A673 (cell line): ENCODE results near the gene FAM149A.

Experiments used
- EZH2 ChIP-seq: fragments of 200-600 bp; sonication (generic); IDR thresholded peaks from 2 replicates; pipeline ENCODE4 v1.6.1; 2017; ENCODE audit warnings: borderline replicate concordance, low read depth, mild to moderate bottlenecking, mixed read lengths, antibody characterized with exemption, low read length; ENCODE audit not compliant: poor library complexity, severe bottlenecking
- TF ChIP-seq, protein P1 (sequence below): fragments of 300-800, 200-600 bp; sonication (generic); conservative IDR thresholded peaks from 2 replicates; pipeline ENCODE4 v1.5.1; 2017; ENCODE audit warnings: low read depth, mild to moderate bottlenecking, antibody characterized with exemption, low read length, moderate library complexity, mixed read lengths

DNA sequence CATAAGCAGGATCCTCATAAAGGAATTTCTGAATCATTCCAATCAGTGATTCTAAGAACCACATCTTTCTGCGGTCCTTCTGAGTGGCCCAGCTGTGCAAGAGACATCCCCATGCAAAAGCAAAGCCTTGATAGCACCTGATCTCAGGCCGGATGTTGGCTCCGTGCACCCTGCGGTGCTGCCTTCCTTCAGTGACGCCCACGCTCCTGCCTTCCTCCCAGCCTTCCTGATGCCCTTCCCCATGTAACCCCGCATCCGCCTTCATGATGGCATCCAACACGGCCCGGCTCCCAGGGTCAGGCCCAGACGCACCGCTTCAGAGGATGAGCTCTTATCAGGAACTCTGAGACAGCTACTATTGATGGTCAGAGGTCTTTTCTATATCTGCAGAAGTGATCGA lies 66.5 kb downstream of the FAM149A start:
- TF ChIP-seq, protein P1, sequence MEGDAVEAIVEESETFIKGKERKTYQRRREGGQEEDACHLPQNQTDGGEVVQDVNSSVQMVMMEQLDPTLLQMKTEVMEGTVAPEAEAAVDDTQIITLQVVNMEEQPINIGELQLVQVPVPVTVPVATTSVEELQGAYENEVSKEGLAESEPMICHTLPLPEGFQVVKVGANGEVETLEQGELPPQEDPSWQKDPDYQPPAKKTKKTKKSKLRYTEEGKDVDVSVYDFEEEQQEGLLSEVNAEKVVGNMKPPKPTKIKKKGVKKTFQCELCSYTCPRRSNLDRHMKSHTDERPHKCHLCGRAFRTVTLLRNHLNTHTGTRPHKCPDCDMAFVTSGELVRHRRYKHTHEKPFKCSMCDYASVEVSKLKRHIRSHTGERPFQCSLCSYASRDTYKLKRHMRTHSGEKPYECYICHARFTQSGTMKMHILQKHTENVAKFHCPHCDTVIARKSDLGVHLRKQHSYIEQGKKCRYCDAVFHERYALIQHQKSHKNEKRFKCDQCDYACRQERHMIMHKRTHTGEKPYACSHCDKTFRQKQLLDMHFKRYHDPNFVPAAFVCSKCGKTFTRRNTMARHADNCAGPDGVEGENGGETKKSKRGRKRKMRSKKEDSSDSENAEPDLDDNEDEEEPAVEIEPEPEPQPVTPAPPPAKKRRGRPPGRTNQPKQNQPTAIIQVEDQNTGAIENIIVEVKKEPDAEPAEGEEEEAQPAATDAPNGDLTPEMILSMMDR, result no peak
- no peak for TF ChIP-seq EZH2
